ENCODE data around the gene BANF2.

DNA sequence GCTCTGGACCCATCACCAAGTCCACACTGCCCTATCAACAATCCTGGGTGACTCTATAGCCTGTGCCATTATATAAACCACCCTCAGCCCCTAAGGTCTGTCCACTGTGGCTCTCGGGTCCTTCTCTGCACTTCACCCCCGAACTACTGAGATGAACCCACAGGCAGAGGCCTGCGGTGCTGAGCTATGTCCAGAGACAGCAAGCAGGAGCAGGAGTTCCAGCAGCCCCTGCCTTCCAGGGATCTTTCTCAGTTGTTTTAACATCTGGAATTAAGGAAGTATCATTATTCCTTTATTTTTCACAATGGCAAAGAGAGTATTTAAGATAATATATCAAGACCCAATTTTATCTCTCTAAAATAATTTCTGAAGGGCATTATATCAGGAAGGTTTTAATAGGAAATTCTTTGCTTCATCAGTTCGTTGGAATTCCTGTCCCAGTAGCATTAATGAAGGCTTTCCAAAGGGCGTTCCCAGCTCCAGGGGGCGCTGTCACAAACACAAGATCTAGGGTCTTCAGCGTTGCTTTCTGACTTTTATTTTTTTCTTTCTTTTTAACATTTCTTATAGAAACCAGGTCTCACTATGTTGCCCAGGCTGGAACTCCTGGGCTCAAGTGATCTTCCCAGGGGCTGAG is 45.0 kb upstream of the BANF2 start:
- TF ChIP-seq ZZZ3 (CRISPR knock-in tag; IDR thresholded peaks at IDR 0.05; ENCODE audit: borderline replicate concordance) (no peak), MAFG (CRISPR knock-in tag; IDR thresholded peaks at IDR 0.05) (no peak)

All from HepG2 (cell line).